Measurements from ENCODE around the gene FSD1L.

The FSD1L gene

GRCh38 chr9:105447814-105448812 is at the start of gene FSD1L:
Gene FSD1L (plus strand): TSS chr9:105448034. CDS start chr9:105448221, 187 bp downstream.
- Histone ChIP-seq H3K9me3 (ENCODE audit: control insufficient read depth in 5 of 5, low read length in 5 of 5) (no peaks in the 10 kb centered on the region), H3K27ac (ENCODE audit: low read depth, low read length) (peak within 1 kb of the TSS; percentile 67), H3K9ac (ENCODE audit: low read length in 5 of 5) (peak within 1 kb of the TSS; percentile 81 to 90 (median 84)), H3K4me3 (ENCODE audit: low read depth in 1 of 5, low read length in 5 of 5) (peak within 1 kb of the TSS; percentile 77 to 97 (median 92)), H3K27me3 (ENCODE audit: control insufficient read depth in 5 of 5, insufficient read depth in 4 of 5, low read length in 5 of 5) (no peaks in the 10 kb centered on the region), H3K36me3 (ENCODE audit: control insufficient read depth in 5 of 5, insufficient read depth in 5 of 5, low read length in 5 of 5) (no peaks in the 10 kb centered on the region), H3K4me1 (ENCODE audit: control insufficient read depth in 5 of 5, insufficient read depth in 5 of 5, low read length in 5 of 5) (peaks cover 4 to 29% (median 24%) of the 10 kb centered on the region in 5 donors)

- Histone ChIP-seq H3K9ac (ENCODE audit: low read length in 5 of 5) (no peak overlapping the region), H3K27ac (ENCODE audit: low read depth, low read length) (no peak overlapping the region), H3K4me1 (ENCODE audit: control insufficient read depth in 5 of 5, insufficient read depth in 5 of 5, low read length in 5 of 5) (no peaks in the 10 kb centered on the region), H3K9me3 (ENCODE audit: control insufficient read depth in 5 of 5, low read length in 5 of 5) (no peaks in the 10 kb centered on the region), H3K36me3 (ENCODE audit: control insufficient read depth in 5 of 5, insufficient read depth in 5 of 5, low read length in 5 of 5) (no peaks in the 10 kb centered on the region), H3K27me3 (ENCODE audit: control insufficient read depth in 5 of 5, insufficient read depth in 4 of 5, low read length in 5 of 5) (no peaks in the 10 kb centered on the region), H3K4me3 (ENCODE audit: low read depth in 1 of 5, low read length in 5 of 5) (no peak overlapping the region)
Observed at GRCh38 chr9:105399117-105399516, 48.7 kb upstream of the FSD1L start.

- H3K9ac ChIP-seq (ENCODE audit: low read length in 5 of 5) = no peak overlapping the region
Observed at GRCh38 chr9:105401651-105402050, 46.2 kb upstream of the FSD1L start.

GRCh38 chr9:105403552-105404248 is 44.1 kb upstream of the FSD1L start:
- H3K9me3 ChIP-seq (ENCODE audit: control insufficient read depth in 5 of 5, low read length in 5 of 5) = no peaks in the 10 kb centered on the region
- no peak overlapping the region for H3K27ac ChIP-seq (ENCODE audit: low read depth, low read length)

More at GRCh38 chr9:105401651-105402050, 46.2 kb upstream of the FSD1L start:
- H3K27ac ChIP-seq (ENCODE audit: low read depth, low read length) = no peak overlapping the region
- no peak overlapping the region for H3K4me3 ChIP-seq (ENCODE audit: low read depth in 1 of 5, low read length in 5 of 5)
- no peaks in the 10 kb centered on the region for H3K4me1 ChIP-seq (ENCODE audit: control insufficient read depth in 5 of 5, insufficient read depth in 5 of 5, low read length in 5 of 5)
- no peaks in the 10 kb centered on the region for H3K9me3 ChIP-seq (ENCODE audit: control insufficient read depth in 5 of 5, low read length in 5 of 5)
- no peaks in the 10 kb centered on the region for H3K36me3 ChIP-seq (ENCODE audit: control insufficient read depth in 5 of 5, insufficient read depth in 5 of 5, low read length in 5 of 5)
- no peaks in the 10 kb centered on the region for H3K27me3 ChIP-seq (ENCODE audit: control insufficient read depth in 5 of 5, insufficient read depth in 4 of 5, low read length in 5 of 5)

GRCh38 chr9:105405514-105406131 is 42.2 kb upstream of the FSD1L start:
- Histone ChIP-seq H3K27me3 (ENCODE audit: control insufficient read depth in 5 of 5, insufficient read depth in 4 of 5, low read length in 5 of 5) (no peaks in the 10 kb centered on the region), H3K9me3 (ENCODE audit: control insufficient read depth in 5 of 5, low read length in 5 of 5) (peaks cover 0 to under 1% (median 0%) of the 10 kb centered on the region in 5 donors), H3K9ac (ENCODE audit: low read length in 5 of 5) (no peak overlapping the region), H3K27ac (ENCODE audit: low read depth, low read length) (no peak overlapping the region), H3K4me1 (ENCODE audit: control insufficient read depth in 5 of 5, insufficient read depth in 5 of 5, low read length in 5 of 5) (no peaks in the 10 kb centered on the region), H3K36me3 (ENCODE audit: control insufficient read depth in 5 of 5, insufficient read depth in 5 of 5, low read length in 5 of 5) (no peaks in the 10 kb centered on the region), H3K4me3 (ENCODE audit: low read depth in 1 of 5, low read length in 5 of 5) (no peak overlapping the region)

More at GRCh38 chr9:105403552-105404248, 44.1 kb upstream of the FSD1L start:
- Histone ChIP-seq H3K9ac (ENCODE audit: low read length in 5 of 5) (no peak overlapping the region), H3K4me3 (ENCODE audit: low read depth in 1 of 5, low read length in 5 of 5) (no peak overlapping the region), H3K4me1 (ENCODE audit: control insufficient read depth in 5 of 5, insufficient read depth in 5 of 5, low read length in 5 of 5) (no peaks in the 10 kb centered on the region), H3K27me3 (ENCODE audit: control insufficient read depth in 5 of 5, insufficient read depth in 4 of 5, low read length in 5 of 5) (no peaks in the 10 kb centered on the region), H3K36me3 (ENCODE audit: control insufficient read depth in 5 of 5, insufficient read depth in 5 of 5, low read length in 5 of 5) (no peaks in the 10 kb centered on the region)

GRCh38 chr9:105406369-105406768 is 41.5 kb upstream of the FSD1L start:
- Histone ChIP-seq H3K36me3 (ENCODE audit: control insufficient read depth in 5 of 5, insufficient read depth in 5 of 5, low read length in 5 of 5) (no peaks in the 10 kb centered on the region), H3K9me3 (ENCODE audit: control insufficient read depth in 5 of 5, low read length in 5 of 5) (peaks cover 0 to 6% (median 3%) of the 10 kb centered on the region in 5 donors), H3K27ac (ENCODE audit: low read depth, low read length) (no peak overlapping the region), H3K4me1 (ENCODE audit: control insufficient read depth in 5 of 5, insufficient read depth in 5 of 5, low read length in 5 of 5) (no peaks in the 10 kb centered on the region), H3K9ac (ENCODE audit: low read length in 5 of 5) (no peak overlapping the region), H3K4me3 (ENCODE audit: low read depth in 1 of 5, low read length in 5 of 5) (no peak overlapping the region), H3K27me3 (ENCODE audit: control insufficient read depth in 5 of 5, insufficient read depth in 4 of 5, low read length in 5 of 5) (no peaks in the 10 kb centered on the region)

- no peaks in the 10 kb centered on the region for H3K36me3 ChIP-seq (ENCODE audit: control insufficient read depth in 5 of 5, insufficient read depth in 5 of 5, low read length in 5 of 5)
- peaks cover 0 to 11% (median 7%) of the 10 kb centered on the region in 5 donors for H3K9me3 ChIP-seq (ENCODE audit: control insufficient read depth in 5 of 5, low read length in 5 of 5)
- H3K9ac ChIP-seq (ENCODE audit: low read length in 5 of 5) = no peak overlapping the region
Observed at GRCh38 chr9:105413525-105413924, 34.3 kb upstream of the FSD1L start.

GRCh38 chr9:105414947-105415661 is 32.7 kb upstream of the FSD1L start:
- Histone ChIP-seq H3K36me3 (ENCODE audit: control insufficient read depth in 5 of 5, insufficient read depth in 5 of 5, low read length in 5 of 5) (no peaks in the 10 kb centered on the region), H3K4me3 (ENCODE audit: low read depth in 1 of 5, low read length in 5 of 5) (no peak overlapping the region), H3K4me1 (ENCODE audit: control insufficient read depth in 5 of 5, insufficient read depth in 5 of 5, low read length in 5 of 5) (peaks cover 2 to 13% (median 9%) of the 10 kb centered on the region in 5 donors), H3K27ac (ENCODE audit: low read depth, low read length) (no peak overlapping the region), H3K9me3 (ENCODE audit: control insufficient read depth in 5 of 5, low read length in 5 of 5) (peaks cover 0 to 11% (median 7%) of the 10 kb centered on the region in 5 donors), H3K27me3 (ENCODE audit: control insufficient read depth in 5 of 5, insufficient read depth in 4 of 5, low read length in 5 of 5) (no peaks in the 10 kb centered on the region), H3K9ac (ENCODE audit: low read length in 5 of 5) (no peak overlapping the region)

More at GRCh38 chr9:105413525-105413924, 34.3 kb upstream of the FSD1L start:
- no peak overlapping the region for H3K27ac ChIP-seq (ENCODE audit: low read depth, low read length)
- H3K4me3 ChIP-seq (ENCODE audit: low read depth in 1 of 5, low read length in 5 of 5) = no peak overlapping the region
- no peaks in the 10 kb centered on the region for H3K27me3 ChIP-seq (ENCODE audit: control insufficient read depth in 5 of 5, insufficient read depth in 4 of 5, low read length in 5 of 5)
- H3K4me1 ChIP-seq (ENCODE audit: control insufficient read depth in 5 of 5, insufficient read depth in 5 of 5, low read length in 5 of 5) = peaks cover 2 to 11% (median 5%) of the 10 kb centered on the region in 5 donors

GRCh38 chr9:105415662-105415980 is 32.2 kb upstream of the FSD1L start:
- Histone ChIP-seq H3K27me3 (ENCODE audit: control insufficient read depth in 5 of 5, insufficient read depth in 4 of 5, low read length in 5 of 5) (no peaks in the 10 kb centered on the region), H3K27ac (ENCODE audit: low read depth, low read length) (no peak overlapping the region), H3K4me1 (ENCODE audit: control insufficient read depth in 5 of 5, insufficient read depth in 5 of 5, low read length in 5 of 5) (peaks cover 2 to 13% (median 9%) of the 10 kb centered on the region in 5 donors), H3K4me3 (ENCODE audit: low read depth in 1 of 5, low read length in 5 of 5) (no peak overlapping the region), H3K9me3 (ENCODE audit: control insufficient read depth in 5 of 5, low read length in 5 of 5) (peaks cover 0 to 10% (median 7%) of the 10 kb centered on the region in 5 donors), H3K36me3 (ENCODE audit: control insufficient read depth in 5 of 5, insufficient read depth in 5 of 5, low read length in 5 of 5) (no peaks in the 10 kb centered on the region), H3K9ac (ENCODE audit: low read length in 5 of 5) (no peak overlapping the region)

All from subcutaneous abdominal adipose tissue (tissue), 5 donors.